Loucy (cell line): ENCODE data around the gene SART3.

Experiments used
- H2AFZ ChIP-seq: fragments of 200-600 bp; sonication (generic); 2 replicates; pipeline ENCODE4 v1.6.0; 2016; ENCODE audit warnings: antibody characterized with exemption, mild to moderate bottlenecking, low read length, moderate library complexity
- H3F3A ChIP-seq: fragments of 200-600 bp; 2 replicates; pipeline ENCODE4 v1.6.0; 2016; ENCODE audit warnings: antibody characterized with exemption, low read depth, mild to moderate bottlenecking
- H3K27me3 ChIP-seq: fragments of 200-600 bp; sonication (generic); 2 replicates; pipeline ENCODE4 v1.6.1; 2014; ENCODE audit warnings: low read length, mild to moderate bottlenecking; ENCODE audit not compliant: insufficient read depth, poor library complexity, severe bottlenecking
- H3K36me3 ChIP-seq: fragments of 200-600 bp; sonication (generic); 2 replicates; pipeline ENCODE4 v1.6.1; 2016; ENCODE audit warnings: low read length; ENCODE audit not compliant: insufficient read depth
- H3K4me1 ChIP-seq: fragments of 200-600 bp; sonication (generic); 2 replicates; pipeline ENCODE4 v1.5.1; 2014; ENCODE audit warnings: low read length, mild to moderate bottlenecking; ENCODE audit not compliant: insufficient read depth, poor library complexity, severe bottlenecking
- H3K4me2 ChIP-seq: fragments of 200-600 bp; sonication (generic); 2 replicates; pipeline ENCODE4 v1.6.0; 2014; ENCODE audit warnings: antibody characterized with exemption, low read length, low read depth, mild to moderate bottlenecking; ENCODE audit not compliant: poor library complexity, severe bottlenecking
- H3K4me3 ChIP-seq: fragments of 200-600 bp; sonication (generic); 2 replicates; pipeline ENCODE4 v1.5.1; 2014; ENCODE audit warnings: low read length, mild to moderate bottlenecking, mixed read lengths; ENCODE audit not compliant: poor library complexity, severe bottlenecking
- H3K79me2 ChIP-seq: fragments of 200-600 bp; sonication (generic); 2 replicates; pipeline ENCODE4 v1.6.1; 2014; ENCODE audit warnings: low read length; ENCODE audit not compliant: insufficient read depth
- H3K9ac ChIP-seq: fragments of 200-600 bp; sonication (generic); 2 replicates; pipeline ENCODE4 v1.6.0; 2014; ENCODE audit warnings: mild to moderate bottlenecking, low read depth, low read length, moderate library complexity; ENCODE audit not compliant: poor library complexity, severe bottlenecking
- H3K9me2 ChIP-seq: fragments of 200-600 bp; sonication (generic); replicated peaks from 2 replicates; pipeline ENCODE4 v1.6.1; 2016; ENCODE audit warnings: low read depth, low read length, mixed read lengths
- H3K9me3 ChIP-seq: fragments of 200-600 bp; sonication (generic); 2 replicates; pipeline ENCODE4 v1.6.1; 2014; ENCODE audit warnings: mild to moderate bottlenecking, antibody characterized with exemption, low read length, low read depth; ENCODE audit not compliant: insufficient read depth
- H4K20me1 ChIP-seq: fragments of 200-600 bp; sonication (generic); 2 replicates; pipeline ENCODE4 v1.6.0; 2014; ENCODE audit warnings: antibody characterized with exemption, low read length, mild to moderate bottlenecking; ENCODE audit not compliant: insufficient read depth, poor library complexity, severe bottlenecking
- CTCF ChIP-seq: fragments of 200-600 bp; sonication (generic); conservative IDR thresholded peaks from 2 replicates; pipeline ENCODE4 v1.5.1; 2014; ENCODE audit warnings: mild to moderate bottlenecking, antibody characterized with exemption, low read length
- EZH2phosphoT487 ChIP-seq: fragments of 200-600 bp; IDR thresholded peaks from 2 replicates; pipeline ENCODE4 v1.6.1; 2018; ENCODE audit warnings: antibody characterized with exemption, mild to moderate bottlenecking, moderate library complexity, borderline replicate concordance

Gene SART3

GRCh38 chr12:108602209-108602705 lies 41.3 kb upstream of the SART3 start:
- Histone ChIP-seq H3K9me2 (no peaks in the 10 kb centered on the region), H3K27me3 (no peaks in the 10 kb centered on the region), H3K79me2 (no peaks in the 10 kb centered on the region), H3K4me1 (no peaks in the 10 kb centered on the region), H3K9ac (no peak overlapping the region), H3K36me3 (no peaks in the 10 kb centered on the region), H3K9me3 (no peaks in the 10 kb centered on the region), H3F3A (no peaks in the 10 kb centered on the region), H2AFZ (no peak overlapping the region), H3K4me3 (no peak overlapping the region), H3K4me2 (no peak overlapping the region), H4K20me1 (no peaks in the 10 kb centered on the region)
- no peak for TF ChIP-seq CTCF
- TF ChIP-seq EZH2phosphoT487 = no peak

- H3K36me3 ChIP-seq = no peaks in the 10 kb centered on the region
Observed at GRCh38 chr12:108600702-108601007, 39.7 kb upstream of the SART3 start.

GRCh38 chr12:108599948-108600701 lies 39.2 kb upstream of the SART3 start:
- Histone ChIP-seq H3K9ac (no peak overlapping the region), H4K20me1 (no peaks in the 10 kb centered on the region), H3K4me3 (no peak overlapping the region), H3K4me1 (no peaks in the 10 kb centered on the region), H3K27me3 (no peaks in the 10 kb centered on the region), H3K36me3 (no peaks in the 10 kb centered on the region), H2AFZ (no peak overlapping the region), H3K4me2 (no peak overlapping the region), H3F3A (no peaks in the 10 kb centered on the region), H3K9me2 (no peaks in the 10 kb centered on the region), H3K79me2 (no peaks in the 10 kb centered on the region), H3K9me3 (no peaks in the 10 kb centered on the region)
- TF ChIP-seq CTCF (no peak), EZH2phosphoT487 (no peak)

More at GRCh38 chr12:108600702-108601007, 39.7 kb upstream of the SART3 start:
- Histone ChIP-seq H3K79me2 (no peaks in the 10 kb centered on the region), H3K4me2 (no peak overlapping the region), H2AFZ (no peak overlapping the region), H4K20me1 (no peaks in the 10 kb centered on the region), H3K9ac (no peak overlapping the region), H3K4me1 (no peaks in the 10 kb centered on the region), H3F3A (no peaks in the 10 kb centered on the region), H3K9me2 (no peaks in the 10 kb centered on the region), H3K9me3 (no peaks in the 10 kb centered on the region), H3K4me3 (no peak overlapping the region), H3K27me3 (no peaks in the 10 kb centered on the region)
- TF ChIP-seq EZH2phosphoT487 (no peak), CTCF (no peak)
